Measurements from ENCODE around the gene PRKAR2A. TPM values are rescaled to one million over a fixed set of nuclear protein-coding genes. Genes with fewer than 3 reads are reported as not detected.
"Not testable (repeated sequence)": the region's sequence is repeated elsewhere in the genome, so short reads cannot be mapped to it uniquely, and the experiment has no call there.

PRKAR2A gene
- total RNA-seq, 2 experiments from 2014 or later: 28.7 to 35.2 TPM

- ChIA-PET CTCF (interaction anchor here (0.9 kb wide), 1 partner anchor 9 kb away, joined by 3 read pairs; no protein-coding TSS in a partner anchor), POLR2A (no interaction called here)
- no peak overlapping the region for H3K27ac Mint-ChIP-seq
- H3K36me3 Mint-ChIP-seq (ENCODE audit: low read depth): no peaks in the 10 kb centered on the region
- intact Hi-C loops (cut with DNase I, micrococcal nuclease): no loop called here
- DNase-seq (no peak), ATAC-seq (no peak)
- H3K4me3 Mint-ChIP-seq: no peak overlapping the region
- H3K9me3 Mint-ChIP-seq (ENCODE audit: low read depth): no peaks in the 10 kb centered on the region
- no peaks in the 10 kb centered on the region for H3K27me3 Mint-ChIP-seq
- H3K4me1 Mint-ChIP-seq: no peaks in the 10 kb centered on the region
Observed at GRCh38 chr3:48798998-48799397, 48.7 kb downstream of the PRKAR2A start.

DNA sequence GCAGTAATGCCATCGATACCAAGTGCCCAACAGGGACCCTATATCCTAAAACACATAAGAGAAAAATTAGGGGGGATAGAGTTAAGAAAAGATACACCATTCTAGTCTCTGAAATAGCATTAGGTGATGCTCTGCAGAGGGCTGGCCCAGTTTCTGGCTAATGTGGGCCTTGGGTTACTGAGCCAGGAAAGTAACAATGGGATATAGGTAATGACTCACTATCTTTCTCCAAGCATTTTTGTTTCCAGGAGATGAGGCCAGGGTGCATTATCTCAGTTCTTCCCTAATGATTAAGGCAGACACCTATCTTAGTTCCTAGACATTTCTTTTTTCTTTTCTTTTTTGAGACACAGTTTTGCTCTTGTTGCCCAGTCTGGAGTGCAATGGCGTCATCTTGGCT lies 50.0 kb downstream of the PRKAR2A start:
- Mint-ChIP-seq H3K4me1 (no peaks in the 10 kb centered on the region), H3K4me3 (no peak overlapping the region), H3K27ac (no peak overlapping the region), H3K27me3 (no peaks in the 10 kb centered on the region), H3K9me3 (ENCODE audit: low read depth) (no peaks in the 10 kb centered on the region), H3K36me3 (ENCODE audit: low read depth) (no peaks in the 10 kb centered on the region)
- intact Hi-C loops (cut with DNase I, micrococcal nuclease): no loop called here
- POLR2A ChIA-PET: no interaction called here
- ATAC-seq: no peak
- CTCF ChIA-PET: no interaction called here
- no peak for DNase-seq

DNA sequence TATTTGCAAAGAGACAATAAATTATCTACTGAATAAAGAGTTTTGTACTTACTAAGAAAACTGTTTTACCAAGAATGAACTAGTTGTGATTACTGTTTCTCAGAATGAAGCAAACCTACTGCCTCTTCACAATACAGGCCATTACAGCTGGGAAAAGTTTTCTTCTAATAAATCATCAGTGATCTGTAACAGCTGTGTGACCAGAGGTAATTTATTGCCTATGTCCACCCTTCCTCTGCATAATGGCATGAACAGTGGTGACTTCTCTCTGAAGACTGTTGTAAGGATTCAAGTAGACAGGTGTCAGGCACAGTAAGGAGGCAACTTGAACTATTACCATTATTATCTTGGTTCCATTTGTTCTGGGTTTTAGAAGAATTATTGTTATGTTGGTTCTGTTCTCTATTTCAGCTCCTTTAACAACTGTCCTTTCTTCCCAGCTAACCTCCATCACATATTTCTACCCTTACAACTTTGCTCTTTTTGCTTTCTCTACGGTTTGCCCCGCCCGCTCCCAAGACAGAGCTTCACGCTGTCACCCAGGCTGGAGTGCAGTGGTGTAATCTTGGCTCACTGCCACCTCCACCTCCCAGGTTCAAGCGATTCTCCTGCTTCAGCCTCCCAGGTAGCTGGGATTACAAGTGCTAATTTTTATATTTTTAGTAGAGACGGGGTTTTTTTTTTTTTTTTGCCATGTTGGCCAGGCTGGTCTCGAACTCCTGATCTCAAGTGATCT lies 51.5 kb downstream of the PRKAR2A start:
- Mint-ChIP-seq H3K9me3 (ENCODE audit: low read depth) (no peaks in the 10 kb centered on the region), H3K36me3 (ENCODE audit: low read depth) (no peaks in the 10 kb centered on the region), H3K4me3 (no peak overlapping the region), H3K4me1 (no peaks in the 10 kb centered on the region), H3K27ac (no peak overlapping the region), H3K27me3 (no peaks in the 10 kb centered on the region)
- intact Hi-C loops (cut with DNase I, micrococcal nuclease): no loop called here
- DNase-seq (no peak), ATAC-seq (no peak)
- ChIA-PET POLR2A (no interaction called here), CTCF (no interaction called here)

GRCh38 chr3:48793484-48793883 lies 54.2 kb downstream of the PRKAR2A start:
- H3K4me1 Mint-ChIP-seq: peaks cover 13% of the 10 kb centered on the region
- POLR2A ChIA-PET; DNase-seq; H3K9me3 Mint-ChIP-seq (ENCODE audit: low read depth); H3K27ac Mint-ChIP-seq; H3K27me3 Mint-ChIP-seq; ATAC-seq; H3K4me3 Mint-ChIP-seq; intact Hi-C loops (cut with DNase I, micrococcal nuclease); H3K36me3 Mint-ChIP-seq (ENCODE audit: low read depth): not testable (repeated sequence)
- CTCF ChIA-PET: interaction anchor here (0.7 kb wide), 1 partner anchor 513 kb away, joined by 3 read pairs; no protein-coding TSS in a partner anchor

DNA sequence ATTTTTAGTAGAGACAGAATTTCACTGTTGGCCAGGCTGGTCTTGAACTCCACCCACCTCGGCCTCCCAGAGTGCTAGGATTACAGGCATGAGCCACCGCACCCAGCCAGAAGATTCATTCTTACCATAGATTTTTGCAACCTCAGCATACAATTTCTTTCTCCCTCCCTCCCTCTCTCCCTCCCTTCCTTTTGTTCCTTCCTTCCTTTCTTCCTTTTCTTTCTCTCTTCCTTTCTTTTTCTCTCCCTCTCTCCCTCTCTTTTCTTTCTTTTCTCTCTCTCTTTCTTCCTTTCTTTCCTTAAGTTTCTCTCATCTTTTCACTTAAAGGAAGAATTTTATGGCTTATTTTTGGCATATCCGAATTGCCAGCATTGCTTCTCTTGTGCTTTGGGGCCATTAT lies 58.0 kb downstream of the PRKAR2A start:
- ChIA-PET POLR2A (no interaction called here), CTCF (interaction anchor here (1.2 to 1.6 kb wide), 2 partner anchors 9 to 50 kb away, joined by 3 read pairs; no protein-coding TSS in a partner anchor)
- H3K27ac Mint-ChIP-seq: no peak overlapping the region

DNA sequence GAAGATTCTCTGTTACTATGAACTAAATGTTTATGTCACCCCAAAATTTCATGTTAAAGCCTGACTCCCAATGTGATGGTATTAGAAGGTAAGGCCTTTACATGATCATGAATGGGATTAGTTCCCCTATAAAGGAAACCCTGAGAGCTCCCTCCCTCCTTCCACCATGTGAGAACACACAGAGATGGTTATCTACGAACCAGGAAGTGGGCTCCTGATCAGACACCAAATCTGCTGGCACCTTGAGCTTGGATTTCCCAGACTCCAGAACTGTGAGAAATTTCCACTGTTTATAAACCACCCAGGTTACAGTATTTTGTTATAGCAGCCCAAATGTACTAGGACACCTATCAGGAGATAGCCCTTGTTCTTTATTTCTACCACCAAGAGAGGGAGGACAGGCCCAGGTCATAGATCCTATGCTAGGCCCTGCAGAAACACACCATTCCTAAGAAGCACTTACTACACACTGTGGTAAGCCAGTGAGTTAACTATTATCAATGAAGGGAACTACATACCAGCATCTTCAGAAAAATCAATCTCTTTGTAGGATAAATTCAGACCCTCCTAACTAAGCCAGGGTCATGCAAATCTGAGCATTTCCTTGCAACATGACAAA lies 59.0 kb downstream of the PRKAR2A start:
- no peak overlapping the region for H3K4me3 Mint-ChIP-seq
- POLR2A ChIA-PET: no interaction called here

More for the DNA sequence above, 58.0 kb downstream of the PRKAR2A start:
- Mint-ChIP-seq H3K4me1 (peaks cover 16% of the 10 kb centered on the region), H3K27me3 (no peaks in the 10 kb centered on the region), H3K9me3 (ENCODE audit: low read depth) (no peaks in the 10 kb centered on the region), H3K36me3 (ENCODE audit: low read depth) (peaks cover 13% of the 10 kb centered on the region), H3K4me3 (no peak overlapping the region)
- ATAC-seq (no peak), DNase-seq (no peak)
- intact Hi-C loops (cut with DNase I, micrococcal nuclease): no loop called here

GRCh38 chr3:48784426-48785120 lies 63.1 kb downstream of the PRKAR2A start:
- no peaks in the 10 kb centered on the region for H3K9me3 Mint-ChIP-seq (ENCODE audit: low read depth)
- no peak for DNase-seq
- H3K4me3 Mint-ChIP-seq: no peak overlapping the region
- H3K36me3 Mint-ChIP-seq (ENCODE audit: low read depth): peaks cover 21% of the 10 kb centered on the region
- ChIA-PET POLR2A (no interaction called here), CTCF (no interaction called here)
- peaks cover 11% of the 10 kb centered on the region for H3K4me1 Mint-ChIP-seq
- intact Hi-C loops (cut with DNase I, micrococcal nuclease): no loop called here
- no peak overlapping the region for H3K27ac Mint-ChIP-seq
- ATAC-seq: peak; percentile 26
- H3K27me3 Mint-ChIP-seq: no peaks in the 10 kb centered on the region

More for the DNA sequence above, 59.0 kb downstream of the PRKAR2A start:
- H3K27ac Mint-ChIP-seq: peak overlapping the region; percentile 33
- no peaks in the 10 kb centered on the region for H3K27me3 Mint-ChIP-seq
- CTCF ChIA-PET: interaction anchor here (1.6 kb wide), 1 partner anchor 49 kb away, joined by 3 read pairs; no protein-coding TSS in a partner anchor
- H3K4me1 Mint-ChIP-seq: peaks cover 16% of the 10 kb centered on the region
- no peaks in the 10 kb centered on the region for H3K9me3 Mint-ChIP-seq (ENCODE audit: low read depth)
- intact Hi-C loops (cut with DNase I, micrococcal nuclease): no loop called here
- no peak for DNase-seq
- peaks cover 13% of the 10 kb centered on the region for H3K36me3 Mint-ChIP-seq (ENCODE audit: low read depth)
- ATAC-seq: peak; percentile 23

DNA sequence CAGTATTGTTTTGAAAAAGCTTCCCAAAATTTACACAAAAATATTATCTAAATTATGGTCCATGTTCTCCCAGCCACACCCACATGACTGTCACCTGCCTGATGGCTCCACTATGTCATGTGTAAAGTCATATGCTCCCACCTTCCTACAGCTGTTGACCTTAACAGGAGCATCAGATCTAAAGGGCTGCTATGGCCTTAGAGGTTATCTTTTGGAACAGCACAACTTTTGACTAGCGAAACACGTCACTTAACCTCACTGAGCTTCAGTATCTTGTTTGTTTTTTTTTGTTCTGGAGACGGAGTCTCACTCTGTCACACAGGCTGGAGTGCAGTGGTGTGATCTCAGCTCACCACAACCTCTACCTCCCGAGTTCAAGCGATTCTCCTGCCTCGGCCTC lies 64.4 kb downstream of the PRKAR2A start:
- POLR2A ChIA-PET: no interaction called here
- ATAC-seq (no peak), DNase-seq (no peak)
- H3K4me1 Mint-ChIP-seq: peaks cover 1% of the 10 kb centered on the region
- CTCF ChIA-PET: no interaction called here
- intact Hi-C loops (cut with DNase I, micrococcal nuclease): no loop called here
- H3K9me3 Mint-ChIP-seq (ENCODE audit: low read depth): no peaks in the 10 kb centered on the region
- H3K4me3 Mint-ChIP-seq: no peak overlapping the region
- no peaks in the 10 kb centered on the region for H3K27me3 Mint-ChIP-seq
- H3K27ac Mint-ChIP-seq: no peak overlapping the region
- peaks cover 16% of the 10 kb centered on the region for H3K36me3 Mint-ChIP-seq (ENCODE audit: low read depth)

DNA sequence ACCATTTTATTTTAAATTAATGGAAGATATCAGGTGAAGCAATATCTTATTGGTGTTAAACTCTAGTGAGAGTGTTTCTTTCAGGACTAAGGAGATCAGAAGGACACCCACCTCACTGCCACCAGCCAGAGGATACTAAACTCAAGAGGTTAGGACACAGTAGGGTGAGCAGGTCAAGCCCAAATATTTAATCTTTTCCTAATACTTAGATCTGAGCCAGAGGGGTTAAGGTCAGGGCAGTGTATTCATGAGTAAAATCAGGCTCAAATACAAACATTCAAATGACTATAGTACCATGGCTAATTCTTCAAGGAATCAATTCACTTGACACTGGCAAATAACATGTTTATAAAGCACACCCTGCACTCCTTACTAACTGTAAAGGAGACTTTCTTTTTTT lies 65.6 kb downstream of the PRKAR2A start:
- ChIA-PET CTCF (interaction anchor here (0.8 kb wide), 1 partner anchor 169 kb away, joined by 6 read pairs; no protein-coding TSS in a partner anchor), POLR2A (no interaction called here)
- no peaks in the 10 kb centered on the region for H3K9me3 Mint-ChIP-seq (ENCODE audit: low read depth)
- no peaks in the 10 kb centered on the region for H3K4me1 Mint-ChIP-seq
- H3K27ac Mint-ChIP-seq: no peak overlapping the region
- intact Hi-C loops (cut with DNase I, micrococcal nuclease): no loop called here
- no peak for ATAC-seq
- DNase-seq: no peak
- no peak overlapping the region for H3K4me3 Mint-ChIP-seq
- peaks cover 15% of the 10 kb centered on the region for H3K36me3 Mint-ChIP-seq (ENCODE audit: low read depth)
- no peaks in the 10 kb centered on the region for H3K27me3 Mint-ChIP-seq

GRCh38 chr3:48778565-48778964 lies 69.1 kb downstream of the PRKAR2A start:
- POLR2A ChIA-PET: interaction anchor here (0.6 kb wide), 1 partner anchor 34 kb away, joined by 3 read pairs; no protein-coding TSS in a partner anchor
- DNase-seq; intact Hi-C loops (cut with DNase I, micrococcal nuclease); H3K27ac Mint-ChIP-seq; CTCF ChIA-PET; H3K4me1 Mint-ChIP-seq; H3K9me3 Mint-ChIP-seq (ENCODE audit: low read depth); H3K27me3 Mint-ChIP-seq; ATAC-seq; H3K4me3 Mint-ChIP-seq: not testable (repeated sequence)
- peaks cover 15% of the 10 kb centered on the region for H3K36me3 Mint-ChIP-seq (ENCODE audit: low read depth)

DNA sequence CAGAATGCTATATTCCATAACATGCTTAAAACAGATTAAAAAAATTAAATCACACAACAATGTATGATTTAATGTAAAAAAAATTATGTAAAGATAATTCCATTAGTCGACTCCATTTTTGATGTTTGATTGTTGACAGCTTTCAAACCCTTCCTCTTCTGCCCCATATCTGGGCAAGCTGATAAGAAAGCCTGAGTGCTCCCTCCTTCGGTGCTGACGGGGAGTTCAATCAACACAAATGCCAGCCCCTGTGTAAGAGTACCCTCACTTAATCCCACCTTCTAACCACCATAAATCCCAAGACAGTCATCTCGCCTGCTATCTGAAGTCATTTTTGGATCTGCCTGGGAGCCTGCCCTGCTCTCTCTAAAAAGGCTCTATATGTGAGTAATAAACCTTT lies 70.8 kb downstream of the PRKAR2A start:
- no peak overlapping the region for H3K4me3 Mint-ChIP-seq
- POLR2A ChIA-PET: no interaction called here
- ATAC-seq (no peak), DNase-seq (no peak)
- no peaks in the 10 kb centered on the region for H3K27me3 Mint-ChIP-seq
- CTCF ChIA-PET: no interaction called here
- H3K4me1 Mint-ChIP-seq: no peaks in the 10 kb centered on the region
- H3K9me3 Mint-ChIP-seq (ENCODE audit: low read depth): no peaks in the 10 kb centered on the region
- peaks cover 4% of the 10 kb centered on the region for H3K36me3 Mint-ChIP-seq (ENCODE audit: low read depth)
- no peak overlapping the region for H3K27ac Mint-ChIP-seq
- intact Hi-C loops (cut with DNase I, micrococcal nuclease): no loop called here

DNA sequence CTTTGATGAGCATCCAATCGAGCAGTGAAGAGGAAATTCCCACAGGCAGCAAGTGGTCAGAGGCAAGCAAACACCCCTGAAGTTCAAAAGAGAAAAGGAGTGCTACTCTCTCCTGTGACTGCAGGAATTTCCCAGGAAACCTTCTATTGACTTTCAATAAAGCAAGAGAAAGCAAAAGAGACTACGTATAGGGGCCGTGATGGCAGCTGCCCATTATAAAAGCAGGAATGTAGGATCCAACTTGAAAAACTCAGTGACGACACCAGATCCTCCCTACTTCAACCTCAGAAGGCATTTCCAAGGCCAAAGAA lies 77.5 kb downstream of the PRKAR2A start:
- H3K36me3 Mint-ChIP-seq (ENCODE audit: low read depth): peaks cover 1% of the 10 kb centered on the region

More for the DNA sequence above, 77.5 kb downstream of the PRKAR2A start:
- no peaks in the 10 kb centered on the region for H3K4me1 Mint-ChIP-seq
- no peaks in the 10 kb centered on the region for H3K27me3 Mint-ChIP-seq
- no peak overlapping the region for H3K27ac Mint-ChIP-seq
- no peaks in the 10 kb centered on the region for H3K9me3 Mint-ChIP-seq (ENCODE audit: low read depth)
- no peak overlapping the region for H3K4me3 Mint-ChIP-seq
- ATAC-seq (no peak), DNase-seq (no peak)
- ChIA-PET POLR2A (no interaction called here), CTCF (no interaction called here)
- intact Hi-C loops (cut with DNase I, micrococcal nuclease): no loop called here

Data from activated CD4-positive, alpha-beta T cell treated with anti-CD3 and anti-CD28 coated beads for 36 hours (primary cell).